NCI-H524 (cell line): ENCODE measurements around the gene CSRP3.
"Not testable (repeated sequence)": the region's sequence is repeated elsewhere in the genome, so short reads cannot be mapped to it uniquely, and the experiment has no call there.

Source experiments
- DNase-seq, 2 experiments: peaks; one replicate each; lab custom pipeline; 2025; lab: John Stamatoyannopoulos, UW

CSRP3 gene

GRCh38 chr11:19187114-19187832, 14.5 kb downstream of the CSRP3 start:
- no peak for DNase-seq

GRCh38 chr11:19185516-19186052, 16.2 kb downstream of the CSRP3 start:
- no peak for DNase-seq

GRCh38 chr11:19185036-19185435, 16.7 kb downstream of the CSRP3 start:
- no peak for DNase-seq

GRCh38 chr11:19183646-19184045, 18.1 kb downstream of the CSRP3 start:
- DNase-seq = peak; percentile 2 to 39

GRCh38 chr11:19181531-19182261, 20.1 kb downstream of the CSRP3 start:
- no peak for DNase-seq

- DNase-seq = no peak
These were observed 25.1 kb downstream of the CSRP3 start for GRCh38 chr11:19176629-19177186.

- DNase-seq = no peak
These were observed 27.7 kb downstream of the CSRP3 start for GRCh38 chr11:19173964-19174638.

GRCh38 chr11:19173004-19173689, 28.6 kb downstream of the CSRP3 start:
- DNase-seq = no peak

GRCh38 chr11:19168090-19168489, 33.7 kb downstream of the CSRP3 start:
- no peak for DNase-seq

- no peak for DNase-seq
These were observed 36.9 kb downstream of the CSRP3 start for GRCh38 chr11:19164881-19165280.

GRCh38 chr11:19164230-19164855, 37.4 kb downstream of the CSRP3 start:
- DNase-seq = peak; percentile 17 to 77

- no peak for DNase-seq
These were observed 38.2 kb downstream of the CSRP3 start for GRCh38 chr11:19163617-19164016.

GRCh38 chr11:19162951-19163505, 38.8 kb downstream of the CSRP3 start:
- no peak for DNase-seq

GRCh38 chr11:19161651-19162050, 40.1 kb downstream of the CSRP3 start:
- no peak for DNase-seq

- peak in 1 of 2 experiments; percentile 7 for DNase-seq
These were observed 40.9 kb downstream of the CSRP3 start for GRCh38 chr11:19160847-19161246.

- no peak for DNase-seq
These were observed 44.9 kb downstream of the CSRP3 start for GRCh38 chr11:19156892-19157291.

GRCh38 chr11:19145319-19145718, 56.5 kb downstream of the CSRP3 start:
- no peak for DNase-seq

- not testable (repeated sequence) for DNase-seq
These were observed 64.9 kb downstream of the CSRP3 start for GRCh38 chr11:19136884-19137283.

GRCh38 chr11:19134004-19134403, 67.8 kb downstream of the CSRP3 start:
- DNase-seq = no peak
